Smooth muscle cell of the pulmonary artery (primary cell): Measurements from ENCODE around the gene WDR82. TPM values are rescaled to one million over a fixed set of nuclear protein-coding genes. Genes with fewer than 3 reads are reported as not detected.

Experiments
- total RNA-seq: library from RNA; depleted of rRNA; stranded (reverse); fragments of >200 nt; gene quantifications from 2 replicates; pipeline ENCODE4 v1.2.3, GENCODE V29; 2014

The WDR82 gene
- 85.0 and 91.9 TPM in 2 replicates for total RNA-seq

GRCh38 chr3:52278510-52279069 is at the start of gene WDR82:
WDR82 (minus strand) TSS chr3:52278649; CDS start chr3:52278361, 288 bp downstream.

GRCh38 chr3:52315977-52316764 is 37.7 kb upstream of the WDR82 start, which contains the start of gene DNAH1:
DNAH1 (plus strand) TSS chr3:52316319; CDS start chr3:52322443, 6,124 bp downstream.

GRCh38 chr3:52245322-52246263 is 32.9 kb downstream of the WDR82 start, which contains the start of gene PPM1M:
PPM1M (plus strand) TSS chr3:52245759; CDS start chr3:52245825, 66 bp downstream.

GRCh38 chr3:52238761-52239701 is 39.4 kb downstream of the WDR82 start, which contains the start of gene TWF2:
TWF2 (minus strand) TSS chr3:52239158; CDS start chr3:52239016, 142 bp downstream.

GRCh38 chr3:52225452-52226228 is 52.8 kb downstream of the WDR82 start, which contains the start of gene TLR9:
TLR9 (minus strand) TSS chr3:52225645; CDS start chr3:52225529, 116 bp downstream.

Other genes with a start within 250 kb of the WDR82 start
- 11.1 and 17.5 TPM in 2 replicates for gene DUSP7, start 222.1 kb downstream of the WDR82 start, total RNA-seq
- gene POC1A, start 124.2 kb downstream of the WDR82 start, total RNA-seq, result 5.4 and 7.4 TPM in 2 replicates
- gene ALAS1, start 80.5 kb downstream of the WDR82 start, total RNA-seq, result 24.9 and 40.3 TPM in 2 replicates
- gene TLR9, start 53.0 kb downstream of the WDR82 start, total RNA-seq, result under 0.01 and 0.23 TPM in 2 replicates
- 56.5 and 72.7 TPM in 2 replicates for gene TWF2, start 39.5 kb downstream of the WDR82 start, total RNA-seq
- gene PPM1M, start 32.9 kb downstream of the WDR82 start, total RNA-seq, result 28.5 and 28.8 TPM in 2 replicates
- 4.7 and 5.3 TPM in 2 replicates for gene GLYCTK, start 9.2 kb upstream of the WDR82 start, total RNA-seq
- 4.2 and 5.5 TPM in 2 replicates for gene DNAH1, start 37.7 kb upstream of the WDR82 start, total RNA-seq
- 47.4 and 64.7 TPM in 2 replicates for gene BAP1, start 131.4 kb upstream of the WDR82 start, total RNA-seq
- gene PHF7, start 132.0 kb upstream of the WDR82 start, total RNA-seq, result 3.5 and 3.8 TPM in 2 replicates
- 0.03 and 0.13 TPM in 2 replicates for gene SEMA3G, start 166.5 kb upstream of the WDR82 start, total RNA-seq
- gene TNNC1, start 175.4 kb upstream of the WDR82 start, total RNA-seq, result 0.23 and 2.6 TPM in 2 replicates
- 87.9 and 109 TPM in 2 replicates for gene NISCH, start 177.0 kb upstream of the WDR82 start, total RNA-seq
- 0.50 and 0.59 TPM in 2 replicates for gene STAB1, start 216.7 kb upstream of the WDR82 start, total RNA-seq